C4-2B (cell line): ENCODE results near the gene NFASC.

Source experiments
- H3K27ac ChIP-seq: fragments of 450-650 bp; 2 replicates; pipeline ENCODE4 v1.5.1; 2017
- CTCF ChIP-seq: fragments of 450-650 bp; conservative IDR thresholded peaks from 2 replicates; pipeline ENCODE4 v1.5.1; 2017; ENCODE audit warnings: mild to moderate bottlenecking
- ZFX ChIP-seq: fragments of 450-650 bp; IDR thresholded peaks from 2 replicates; pipeline ENCODE4 v1.6.1; 2017

The NFASC gene

GRCh38 chr1:204994086-204994862 lies 123.6 kb downstream of the NFASC start:
- no peak for TF ChIP-seq ZFX
- TF ChIP-seq CTCF, result no peak
- no peak overlapping the region for H3K27ac ChIP-seq

- no peak overlapping the region for H3K27ac ChIP-seq
- TF ChIP-seq CTCF (no peak), ZFX (no peak)
These were observed 126.3 kb downstream of the NFASC start for GRCh38 chr1:204996981-204997380.

- TF ChIP-seq CTCF, result no peak
- TF ChIP-seq ZFX, result no peak
- no peak overlapping the region for H3K27ac ChIP-seq
These were observed 127.1 kb downstream of the NFASC start for GRCh38 chr1:204997591-204998355.

- TF ChIP-seq ZFX (no peak), CTCF (no peak)
- no peak overlapping the region for H3K27ac ChIP-seq
These were observed 130.5 kb downstream of the NFASC start for GRCh38 chr1:205001162-205001561.

GRCh38 chr1:205002705-205003104 lies 132.0 kb downstream of the NFASC start:
- TF ChIP-seq ZFX (no peak), CTCF (no peak)
- H3K27ac ChIP-seq, result peak overlapping the region; percentile 41; the same call in 1 of the 2 replicates

- peak overlapping the region; percentile 41; the same call in 1 of the 2 replicates for H3K27ac ChIP-seq
These were observed 132.9 kb downstream of the NFASC start for GRCh38 chr1:205003358-205004131.

More at GRCh38 chr1:205003358-205004131, 132.9 kb downstream of the NFASC start:
- TF ChIP-seq CTCF, result no peak
- TF ChIP-seq ZFX, result no peak
